Activated CD8-positive, alpha-beta memory T cell treated with anti-CD3 and anti-CD28 coated beads for 24 hours (primary cell): Measurements from ENCODE around the gene MTMR12.

Experiments
- DNase-seq: peaks from one replicate; pipeline ENCODE4 v3.0.0-alpha.2; 2020

The MTMR12 gene

GRCh38 chr5:32270946-32271345 lies 41.8 kb downstream of the MTMR12 start:
- no peak for DNase-seq

DNA sequence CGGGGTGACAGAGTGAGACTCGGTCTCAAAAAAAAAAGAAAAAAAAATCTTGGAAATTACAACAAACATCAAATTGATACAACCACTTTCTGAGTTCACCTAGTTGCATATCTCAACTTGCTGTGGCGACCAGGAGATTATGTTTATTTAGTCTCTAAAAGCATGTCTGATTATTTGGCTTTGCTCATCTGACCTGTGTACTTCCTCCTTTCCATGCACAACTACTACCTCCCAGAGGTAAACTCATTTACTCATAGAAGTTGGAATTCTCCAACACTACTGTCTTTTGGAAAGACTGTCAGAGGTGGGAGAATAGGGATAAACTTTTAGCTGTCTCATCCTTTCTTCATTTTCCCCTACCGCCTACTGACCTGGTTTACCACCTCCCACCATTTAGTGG lies 42.6 kb downstream of the MTMR12 start:
- no peak for DNase-seq

- DNase-seq = no peak
Measured at GRCh38 chr5:32265902-32266301, 46.8 kb downstream of the MTMR12 start.

GRCh38 chr5:32264957-32265572 lies 47.7 kb downstream of the MTMR12 start:
- no peak for DNase-seq

GRCh38 chr5:32263684-32264083 lies 49.1 kb downstream of the MTMR12 start:
- no peak for DNase-seq

- DNase-seq = no peak
Measured at GRCh38 chr5:32261198-32261597, 51.5 kb downstream of the MTMR12 start.

DNA sequence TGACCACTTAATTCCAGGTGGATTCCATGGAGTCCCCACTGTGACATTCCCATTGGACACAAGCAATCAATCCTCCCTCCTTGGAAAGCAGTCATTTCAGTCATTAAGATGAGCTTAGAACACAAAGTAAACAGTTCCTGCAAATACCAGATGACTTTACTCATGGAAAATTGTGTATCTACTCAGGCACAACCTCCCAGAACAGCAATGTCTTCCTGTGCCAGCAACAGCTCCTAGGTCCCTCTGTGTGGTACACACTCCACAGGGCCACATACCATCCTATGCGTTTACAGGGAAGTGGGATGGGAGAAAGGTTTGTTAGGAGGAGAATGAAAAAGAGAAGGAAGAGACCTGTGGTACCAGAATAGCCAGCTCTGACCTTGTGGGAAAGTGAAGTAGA lies 53.7 kb downstream of the MTMR12 start:
- no peak for DNase-seq

- DNase-seq = no peak
Measured at GRCh38 chr5:32258424-32258823, 54.3 kb downstream of the MTMR12 start.

GRCh38 chr5:32255540-32255900 lies 57.2 kb downstream of the MTMR12 start:
- no peak for DNase-seq

- no peak for DNase-seq
Measured at GRCh38 chr5:32254881-32255539, 57.7 kb downstream of the MTMR12 start.

- no peak for DNase-seq
Measured at GRCh38 chr5:32251871-32252458, 60.8 kb downstream of the MTMR12 start.

- DNase-seq = no peak
Measured at GRCh38 chr5:32249668-32250067, 63.1 kb downstream of the MTMR12 start.

DNA sequence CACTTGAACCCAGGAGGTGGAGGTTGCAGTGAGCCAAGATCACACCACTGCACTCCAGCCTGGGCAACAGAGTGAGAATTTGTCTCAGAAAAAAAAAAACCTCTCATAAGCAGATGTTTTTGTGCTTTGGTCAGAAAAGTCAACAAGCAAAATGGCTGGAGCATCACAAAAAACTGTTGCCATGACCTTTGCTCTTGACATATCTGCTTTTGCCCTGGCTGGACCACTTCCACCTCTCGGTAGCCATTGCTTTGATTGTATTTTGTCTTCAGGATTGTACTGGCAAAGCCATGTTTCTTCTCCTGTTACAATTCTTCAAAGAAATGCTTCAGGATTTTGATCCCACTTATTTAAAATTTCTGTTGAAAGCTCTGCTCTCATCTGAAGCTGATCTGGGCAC lies 67.0 kb downstream of the MTMR12 start:
- no peak for DNase-seq

DNA sequence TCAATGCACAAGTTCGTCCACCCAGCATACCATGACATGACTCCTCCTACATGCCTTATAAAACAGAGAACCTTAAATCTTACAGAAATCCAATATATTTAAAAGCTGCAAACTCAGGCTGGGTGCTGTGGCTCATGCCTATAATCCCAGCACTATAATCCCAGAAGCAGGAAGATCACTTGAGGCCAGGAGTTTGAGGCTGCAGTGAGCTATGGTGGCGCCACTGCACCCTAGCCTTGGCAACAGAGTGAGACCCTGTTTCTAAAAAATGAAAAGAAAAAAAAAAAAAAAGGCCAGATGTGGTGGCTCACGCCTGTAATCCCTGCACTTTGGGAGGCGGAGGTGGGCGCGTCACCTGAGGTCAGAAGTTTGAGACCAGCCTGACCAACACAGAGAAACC lies 68.7 kb downstream of the MTMR12 start:
- DNase-seq = no peak

GRCh38 chr5:32241034-32241783 lies 71.5 kb downstream of the MTMR12 start:
- no peak for DNase-seq

- DNase-seq = no peak
Measured at GRCh38 chr5:32239385-32239784, 73.4 kb downstream of the MTMR12 start.

GRCh38 chr5:32233696-32234447 lies 78.9 kb downstream of the MTMR12 start:
- DNase-seq = no peak

DNA sequence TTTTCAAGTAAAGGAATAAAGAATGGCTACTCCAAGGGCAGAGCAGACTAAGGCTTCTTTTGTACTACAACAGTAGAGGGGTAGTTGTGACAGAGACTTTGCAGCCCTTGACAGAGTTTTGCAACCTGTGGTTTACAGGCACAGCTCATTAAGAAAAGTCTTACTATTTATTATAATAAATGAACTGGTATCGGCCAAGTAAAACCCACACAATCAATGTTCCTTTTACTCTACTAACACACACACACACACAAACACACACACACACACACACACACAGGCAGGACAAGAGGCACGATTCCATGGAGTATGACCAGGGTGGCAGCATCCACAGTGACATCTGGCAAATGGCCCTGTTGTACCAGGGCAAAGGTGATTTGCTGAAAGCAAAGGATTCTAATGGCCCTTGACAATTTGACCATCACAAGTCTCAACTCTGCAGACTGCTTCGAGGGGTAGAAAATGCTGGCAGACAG lies 79.5 kb downstream of the MTMR12 start:
- DNase-seq = no peak

GRCh38 chr5:32232441-32233219 lies 80.1 kb downstream of the MTMR12 start:
- DNase-seq = peak; percentile 88

DNA sequence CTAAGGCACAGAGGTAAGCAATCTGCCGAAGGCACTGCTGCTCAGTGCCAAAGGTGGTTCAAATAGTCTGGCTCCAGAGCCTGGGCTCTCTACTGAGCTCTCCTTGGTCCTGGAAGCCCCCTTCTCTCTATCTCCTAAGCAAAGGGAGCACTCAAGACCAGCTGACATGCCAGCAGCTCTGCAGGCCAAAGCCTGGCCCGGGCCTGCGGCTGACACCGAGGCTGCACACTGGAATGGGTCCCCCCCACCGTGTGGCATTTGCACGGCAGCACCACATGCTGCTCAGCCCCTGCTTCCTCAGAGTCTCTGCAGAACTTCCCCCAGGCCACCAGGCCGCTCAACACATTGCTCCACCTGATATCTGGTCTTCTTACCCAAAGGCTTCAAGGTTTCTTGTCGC lies 80.8 kb downstream of the MTMR12 start:
- DNase-seq = no peak

- no peak for DNase-seq
Measured at GRCh38 chr5:32231241-32231640, 81.5 kb downstream of the MTMR12 start.
